Stomach smooth muscle (tissue), 2 donors: ENCODE measurements around the gene SERAC1.

ENCODE experiments used
- H3K27ac ChIP-seq: one replicate; pipeline ENCODE4 v1.7.0; 2013; ENCODE audit warnings: mild to moderate bottlenecking, low read length, inconsistent platforms
- H3K27me3 ChIP-seq, 2 donors: one replicate each; pipeline ENCODE4 v1.7.0; 2013; ENCODE audit warnings: low read length in 2 of 2; ENCODE audit not compliant: insufficient read depth in 2 of 2, control insufficient read depth in 1 of 2
- H3K36me3 ChIP-seq, 2 donors: one replicate each; pipeline ENCODE4 v1.7.0; 2013; ENCODE audit warnings: low read length in 2 of 2; ENCODE audit not compliant: control insufficient read depth in 2 of 2, insufficient read depth in 2 of 2
- H3K4me1 ChIP-seq: one replicate; pipeline ENCODE4 v1.7.0; 2013; ENCODE audit warnings: low read length; ENCODE audit not compliant: control insufficient read depth, insufficient read depth
- H3K4me3 ChIP-seq, 2 donors: one replicate each; pipeline ENCODE4 v1.7.0; 2013; ENCODE audit warnings: low read length in 2 of 2
- H3K9ac ChIP-seq, 2 donors: one replicate each; pipeline ENCODE4 v1.7.0; 2013; ENCODE audit warnings: low read length in 2 of 2, mild to moderate bottlenecking in 1 of 2
- H3K9me3 ChIP-seq, 2 donors: one replicate each; pipeline ENCODE4 v1.7.0; 2013; ENCODE audit warnings: low read length in 2 of 2; ENCODE audit not compliant: control insufficient read depth in 2 of 2
- donor health status: healthy.
- donor health status: Pancreatic carcinoma.

Gene SERAC1

GRCh38 chr6:158103228-158103627, 64.8 kb downstream of the SERAC1 start:
- H3K27ac ChIP-seq, result no peak overlapping the region
- no peaks in the 10 kb centered on the region for H3K36me3 ChIP-seq
- no peaks in the 10 kb centered on the region for H3K9me3 ChIP-seq
- no peaks in the 10 kb centered on the region for H3K4me1 ChIP-seq
- no peak overlapping the region for H3K4me3 ChIP-seq
- no peak overlapping the region for H3K9ac ChIP-seq
- no peaks in the 10 kb centered on the region for H3K27me3 ChIP-seq

- H3K27me3 ChIP-seq, result no peaks in the 10 kb centered on the region
- no peaks in the 10 kb centered on the region for H3K4me1 ChIP-seq
- H3K9ac ChIP-seq, result no peak overlapping the region
- H3K9me3 ChIP-seq, result no peaks in the 10 kb centered on the region
- no peak overlapping the region for H3K4me3 ChIP-seq
- no peak overlapping the region for H3K27ac ChIP-seq
- peaks cover 4 to 31% of the 10 kb centered on the region in 2 donors for H3K36me3 ChIP-seq
Measured at GRCh38 chr6:158095671-158096070, 72.4 kb downstream of the SERAC1 start.

GRCh38 chr6:158095031-158095430, 73.0 kb downstream of the SERAC1 start:
- H3K9me3 ChIP-seq, result no peaks in the 10 kb centered on the region
- H3K36me3 ChIP-seq, result peaks cover 4 to 31% of the 10 kb centered on the region in 2 donors
- no peak overlapping the region for H3K4me3 ChIP-seq
- H3K27me3 ChIP-seq, result no peaks in the 10 kb centered on the region
- H3K27ac ChIP-seq, result no peak overlapping the region
- no peaks in the 10 kb centered on the region for H3K4me1 ChIP-seq
- H3K9ac ChIP-seq, result no peak overlapping the region

GRCh38 chr6:158092806-158093205, 75.3 kb downstream of the SERAC1 start:
- H3K4me1 ChIP-seq, result no peaks in the 10 kb centered on the region
- H3K27ac ChIP-seq, result no peak overlapping the region
- no peaks in the 10 kb centered on the region for H3K9me3 ChIP-seq
- no peak overlapping the region for H3K9ac ChIP-seq
- no peaks in the 10 kb centered on the region for H3K27me3 ChIP-seq
- H3K36me3 ChIP-seq, result peaks cover 4 to 31% of the 10 kb centered on the region in 2 donors
- H3K4me3 ChIP-seq, result no peak overlapping the region

GRCh38 chr6:158087224-158087867, 80.7 kb downstream of the SERAC1 start:
- Histone ChIP-seq H3K4me1 (peaks cover 13% of the 10 kb centered on the region), H3K27me3 (no peaks in the 10 kb centered on the region), H3K9me3 (no peaks in the 10 kb centered on the region), H3K36me3 (peaks cover 11 to 23% of the 10 kb centered on the region in 2 donors), H3K4me3 (peak overlapping the region; percentile 47 to 55), H3K9ac (peak overlapping the region; percentile 44 to 55), H3K27ac (peak overlapping the region; percentile 49)

- Histone ChIP-seq H3K27me3 (no peaks in the 10 kb centered on the region), H3K9ac (peak overlapping the region; percentile 44 to 55), H3K4me1 (peaks cover 13% of the 10 kb centered on the region), H3K27ac (peak overlapping the region; percentile 49), H3K36me3 (peaks cover 13 to 21% of the 10 kb centered on the region in 2 donors), H3K9me3 (no peaks in the 10 kb centered on the region), H3K4me3 (peak overlapping the region; percentile 47 to 55)
Measured at GRCh38 chr6:158086504-158087223, 81.4 kb downstream of the SERAC1 start.

GRCh38 chr6:158086054-158086503, 82.0 kb downstream of the SERAC1 start:
- Histone ChIP-seq H3K36me3 (peaks cover 16 to 25% of the 10 kb centered on the region in 2 donors), H3K27ac (peak overlapping the region; percentile 49), H3K4me3 (no peak overlapping the region)

GRCh38 chr6:158085261-158086053, 82.6 kb downstream of the SERAC1 start:
- H3K9ac ChIP-seq, result no peak overlapping the region
- H3K4me1 ChIP-seq, result peaks cover 13% of the 10 kb centered on the region
- H3K27me3 ChIP-seq, result no peaks in the 10 kb centered on the region
- H3K4me3 ChIP-seq, result no peak overlapping the region
- H3K36me3 ChIP-seq, result peaks cover 17 to 26% of the 10 kb centered on the region in 2 donors
- H3K27ac ChIP-seq, result no peak overlapping the region
- no peaks in the 10 kb centered on the region for H3K9me3 ChIP-seq

More at GRCh38 chr6:158086054-158086503, 82.0 kb downstream of the SERAC1 start:
- Histone ChIP-seq H3K27me3 (no peaks in the 10 kb centered on the region), H3K9ac (no peak overlapping the region), H3K4me1 (peaks cover 13% of the 10 kb centered on the region), H3K9me3 (no peaks in the 10 kb centered on the region)

- Histone ChIP-seq H3K27ac (no peak overlapping the region), H3K9ac (no peak overlapping the region), H3K4me3 (no peak overlapping the region), H3K36me3 (peaks cover 17 to 34% of the 10 kb centered on the region in 2 donors), H3K9me3 (no peaks in the 10 kb centered on the region), H3K27me3 (no peaks in the 10 kb centered on the region), H3K4me1 (peaks cover 13% of the 10 kb centered on the region)
Measured at GRCh38 chr6:158083455-158084325, 84.4 kb downstream of the SERAC1 start.

- Histone ChIP-seq H3K9ac (no peak overlapping the region), H3K9me3 (no peaks in the 10 kb centered on the region), H3K4me3 (no peak overlapping the region), H3K27me3 (no peaks in the 10 kb centered on the region), H3K36me3 (peaks cover 21 to 43% of the 10 kb centered on the region in 2 donors), H3K27ac (no peak overlapping the region), H3K4me1 (peaks cover 2% of the 10 kb centered on the region)
Measured at GRCh38 chr6:158081657-158081935, 86.5 kb downstream of the SERAC1 start.
